NCI-H526 (cell line): Measurements from ENCODE around the gene FLCN.
A peak's percentile ranks its signal among the peaks of the same experiment; 100 is the strongest.
"Not testable (repeated sequence)": the region's sequence is repeated elsewhere in the genome, so short reads cannot be mapped to it uniquely, and the experiment has no call there.

Experiments used
- DNase-seq, 2 experiments: peaks; one replicate each; lab custom pipeline; 2025; lab: John Stamatoyannopoulos, UW

Gene FLCN, protein sequence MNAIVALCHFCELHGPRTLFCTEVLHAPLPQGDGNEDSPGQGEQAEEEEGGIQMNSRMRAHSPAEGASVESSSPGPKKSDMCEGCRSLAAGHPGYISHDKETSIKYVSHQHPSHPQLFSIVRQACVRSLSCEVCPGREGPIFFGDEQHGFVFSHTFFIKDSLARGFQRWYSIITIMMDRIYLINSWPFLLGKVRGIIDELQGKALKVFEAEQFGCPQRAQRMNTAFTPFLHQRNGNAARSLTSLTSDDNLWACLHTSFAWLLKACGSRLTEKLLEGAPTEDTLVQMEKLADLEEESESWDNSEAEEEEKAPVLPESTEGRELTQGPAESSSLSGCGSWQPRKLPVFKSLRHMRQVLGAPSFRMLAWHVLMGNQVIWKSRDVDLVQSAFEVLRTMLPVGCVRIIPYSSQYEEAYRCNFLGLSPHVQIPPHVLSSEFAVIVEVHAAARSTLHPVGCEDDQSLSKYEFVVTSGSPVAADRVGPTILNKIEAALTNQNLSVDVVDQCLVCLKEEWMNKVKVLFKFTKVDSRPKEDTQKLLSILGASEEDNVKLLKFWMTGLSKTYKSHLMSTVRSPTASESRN

DNA sequence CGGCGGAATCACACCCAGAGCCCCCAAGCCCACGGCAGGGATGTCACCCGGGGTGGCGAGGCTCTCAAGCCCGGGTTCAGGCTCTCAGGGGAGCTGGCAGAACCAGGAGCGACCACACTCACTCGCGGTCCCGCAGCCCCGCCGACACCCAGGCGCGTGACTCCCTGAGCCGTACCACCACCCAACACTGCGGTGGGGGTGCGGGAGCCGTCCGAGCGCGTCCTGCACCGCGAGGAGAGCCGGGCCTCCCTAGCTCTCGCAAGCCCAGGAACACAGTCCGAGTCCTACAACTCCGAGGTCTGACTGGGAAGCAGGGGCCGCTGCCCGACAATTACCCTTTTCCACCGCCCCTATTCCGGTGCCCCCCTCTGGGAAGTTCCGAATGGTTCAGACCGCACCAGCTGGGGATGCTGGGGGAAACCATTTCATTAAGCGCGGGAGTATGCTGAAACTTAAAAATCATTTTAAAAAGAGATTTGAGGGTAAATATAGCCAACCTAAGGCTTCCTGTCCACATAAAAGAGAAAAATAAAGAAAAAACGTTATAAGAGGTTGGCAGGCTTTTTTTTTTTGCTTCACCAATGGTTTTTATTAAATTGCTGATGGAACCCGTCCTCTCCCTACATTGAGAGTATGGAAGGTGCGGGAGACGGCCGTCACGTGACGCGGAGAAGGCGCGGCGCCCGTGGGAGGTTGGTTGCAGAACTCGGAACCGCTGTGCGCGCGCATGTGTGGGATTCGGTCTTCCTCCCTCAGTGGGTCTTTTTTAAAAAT lies at the start of gene FLCN:
FLCN (minus strand) TSS at position 143 of the 774 bp plus-strand sequence. CDS start 9,031 bp downstream, outside the sequence.
- peak; percentile 48 to 82 for DNase-seq

DNA sequence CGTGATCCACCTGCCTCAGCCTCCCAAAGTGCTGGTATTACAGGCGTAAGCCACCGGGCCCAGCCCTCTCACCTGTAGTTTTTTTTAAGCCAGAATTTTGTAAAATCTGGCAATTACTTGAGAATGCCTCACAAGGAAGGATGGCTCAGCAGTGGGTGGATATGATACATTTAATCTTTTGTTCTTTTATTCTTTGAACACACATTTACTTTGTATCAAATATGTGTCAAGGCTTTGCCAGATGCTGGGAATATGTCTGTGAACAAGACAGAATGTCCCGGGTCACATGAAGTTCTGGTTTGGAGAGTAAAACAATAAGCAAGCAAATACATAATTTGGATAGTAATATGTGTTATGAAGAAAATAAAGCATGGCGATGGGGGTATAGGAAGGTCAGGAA lies 49.0 kb upstream of the FLCN start:
- no peak for DNase-seq

DNA sequence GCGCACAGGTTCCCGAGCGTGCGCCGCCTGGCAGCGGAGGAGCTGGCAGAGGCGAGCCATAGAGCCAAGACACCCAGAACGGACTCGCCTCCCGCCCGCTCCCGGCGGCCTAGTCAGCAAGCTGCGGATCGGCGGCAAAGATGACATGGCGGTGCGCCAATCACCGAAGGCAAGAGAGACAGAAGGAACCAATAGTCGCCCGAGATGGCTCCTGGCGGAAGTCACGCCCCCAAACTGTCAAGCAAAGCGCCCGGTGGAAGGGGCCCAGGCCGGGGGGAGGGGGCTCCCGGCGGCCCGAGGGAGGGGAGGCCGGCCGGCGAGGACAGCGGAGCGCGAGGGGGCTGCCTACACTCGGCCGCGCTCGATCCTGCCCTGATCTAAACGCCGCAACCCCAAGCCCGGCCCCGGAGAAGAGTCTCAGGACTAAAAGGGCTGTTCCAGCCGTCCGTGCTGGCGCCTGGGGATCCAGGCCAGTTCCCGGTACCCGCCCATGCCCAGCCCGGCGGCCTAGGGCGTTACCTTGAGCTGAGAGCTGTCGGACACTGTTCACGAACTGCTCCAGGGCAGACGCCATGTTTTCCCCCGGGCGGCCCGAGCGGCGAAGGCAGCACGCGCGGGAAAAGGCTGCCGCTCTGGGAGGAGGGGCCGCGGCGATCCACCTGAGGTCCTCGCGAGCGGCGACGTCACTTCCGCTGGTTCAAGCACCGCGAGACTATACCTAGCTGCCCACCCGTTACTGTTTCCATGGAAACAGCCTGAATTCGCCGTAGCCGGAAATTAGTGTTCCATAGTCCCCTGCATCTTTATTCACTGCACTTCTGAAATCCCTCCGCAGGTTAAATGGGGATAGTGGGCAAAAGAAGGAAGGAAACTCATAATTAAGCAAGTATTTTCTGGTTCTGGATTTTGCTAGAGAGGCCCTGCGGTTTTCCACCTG lies 43.9 kb upstream of the FLCN start, which contains the start of gene COPS3:
COPS3 (minus strand) TSS at position 634 of the 937 bp plus-strand sequence; CDS start at position 574, 60 bp downstream.
- DNase-seq = peak; percentile 88 to 95

GRCh38 chr17:17279316-17279715 lies 42.3 kb upstream of the FLCN start:
- no peak for DNase-seq

DNA sequence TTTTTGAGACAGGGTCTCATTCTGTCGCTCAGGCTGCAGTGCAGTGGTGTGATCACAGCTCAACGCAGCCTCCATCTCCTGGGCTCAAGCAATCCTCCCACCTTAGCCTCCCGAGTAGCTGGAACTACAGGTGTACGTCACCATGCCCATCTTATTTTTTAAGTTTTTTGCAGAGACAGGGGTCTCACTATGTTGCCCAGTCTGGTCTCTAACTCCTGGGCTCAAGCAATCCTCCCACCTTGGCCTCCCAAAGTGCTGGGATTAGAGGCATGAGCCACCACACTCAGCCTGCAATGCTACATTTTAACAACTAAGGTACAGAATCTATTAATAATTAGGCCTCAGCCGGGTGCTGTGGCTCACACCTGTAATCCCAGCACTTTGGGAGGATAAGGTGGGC lies 40.5 kb upstream of the FLCN start:
- DNase-seq = not testable (repeated sequence)

- no peak for DNase-seq
Measured at GRCh38 chr17:17275971-17276370, 39.0 kb upstream of the FLCN start.

GRCh38 chr17:17269926-17270773 lies 33.2 kb upstream of the FLCN start:
- DNase-seq = peak in 1 of 2 experiments; percentile 8

- DNase-seq = peak; percentile 3 to 33
Measured at GRCh38 chr17:17264430-17264829, 27.5 kb upstream of the FLCN start.

- no peak for DNase-seq
Measured at GRCh38 chr17:17258998-17259397, 22.0 kb upstream of the FLCN start.

- no peak for DNase-seq
Measured at GRCh38 chr17:17258011-17258410, 21.0 kb upstream of the FLCN start.

DNA sequence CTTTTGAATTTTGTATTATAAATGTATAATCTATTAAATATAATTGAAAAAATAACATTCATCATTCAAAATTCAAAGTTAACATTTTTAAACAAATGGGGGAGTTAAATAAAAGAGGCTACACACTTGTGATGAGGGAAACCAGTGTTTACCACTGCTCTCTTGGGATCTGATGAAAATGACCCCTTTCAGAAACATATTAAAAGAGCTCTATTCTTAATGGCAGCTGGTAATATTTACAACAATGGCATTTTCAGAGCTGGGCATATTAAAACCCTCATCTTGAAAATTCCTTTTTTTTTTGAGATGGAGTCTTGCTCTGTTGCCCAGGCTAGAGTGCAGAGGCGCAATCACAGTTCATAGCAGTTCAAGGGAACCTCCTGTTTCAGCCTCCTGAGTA lies 19.3 kb upstream of the FLCN start:
- DNase-seq = no peak

GRCh38 chr17:17255689-17256088 lies 18.7 kb upstream of the FLCN start:
- not testable (repeated sequence) for DNase-seq

GRCh38 chr17:17254036-17254435 lies 17.1 kb upstream of the FLCN start:
- no peak for DNase-seq

DNA sequence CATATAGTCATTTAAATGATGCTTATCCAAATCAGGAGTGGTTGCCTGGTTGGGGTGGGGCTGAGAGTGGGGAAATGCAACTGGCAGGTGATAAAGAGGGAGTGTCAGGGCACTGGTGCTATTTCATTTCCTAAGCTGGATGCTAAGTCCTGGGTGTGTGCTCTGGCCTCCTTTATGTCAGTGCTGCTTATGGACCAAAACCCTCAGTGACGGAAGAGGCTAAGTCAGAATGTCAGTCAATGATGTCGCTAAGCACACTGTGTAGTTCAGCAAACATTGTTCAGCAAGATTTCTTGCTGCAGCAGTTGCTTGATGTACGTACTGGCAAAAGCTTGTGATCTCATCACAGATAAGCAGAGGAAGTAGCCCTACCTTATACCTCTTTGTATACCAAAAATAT lies 16.4 kb upstream of the FLCN start:
- DNase-seq = no peak

DNA sequence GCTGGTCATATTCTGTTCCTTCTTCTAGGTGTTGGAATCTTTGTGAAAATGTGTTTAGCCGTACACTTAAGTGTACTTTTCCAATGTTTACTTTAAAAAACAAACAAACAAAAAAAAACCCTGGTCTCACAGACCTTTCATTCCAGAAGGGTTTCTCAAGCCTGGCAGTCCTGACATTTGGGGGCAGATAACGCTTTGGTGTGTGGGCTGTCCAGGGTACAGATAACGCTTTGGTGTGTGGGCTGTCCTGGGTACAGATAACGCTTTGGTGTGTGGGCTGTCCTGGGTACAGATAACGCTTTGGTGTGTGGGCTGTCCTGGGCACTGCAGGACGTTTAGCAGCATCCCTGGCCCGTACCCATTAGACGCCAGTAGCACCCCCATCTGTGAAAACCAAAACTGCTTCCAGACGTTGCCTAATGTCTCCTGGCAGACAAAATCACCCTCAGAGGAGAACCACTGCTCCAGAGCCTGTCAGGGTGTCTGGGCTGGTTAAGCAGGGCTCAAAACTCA lies 15.2 kb upstream of the FLCN start:
- DNase-seq = no peak

DNA sequence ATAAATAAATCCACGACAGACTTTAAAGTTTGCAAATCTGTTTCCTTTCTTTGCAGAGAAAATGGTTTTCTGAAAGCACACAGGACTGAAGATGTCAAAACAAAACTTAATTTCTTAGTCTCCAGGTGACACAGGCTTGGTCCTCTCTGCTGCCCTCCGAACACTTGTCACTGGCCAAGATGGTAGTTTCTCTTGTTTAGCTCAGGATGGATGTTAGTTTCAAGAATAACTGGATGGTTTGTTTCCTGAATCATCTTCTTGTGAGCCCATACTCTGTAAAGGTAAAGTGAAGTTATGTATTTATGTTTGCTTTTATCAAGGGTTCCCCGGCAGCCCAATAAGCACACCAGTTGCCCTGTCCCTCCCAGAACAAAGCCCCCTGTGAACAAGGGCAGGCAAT lies 9.9 kb upstream of the FLCN start:
- no peak for DNase-seq

DNA sequence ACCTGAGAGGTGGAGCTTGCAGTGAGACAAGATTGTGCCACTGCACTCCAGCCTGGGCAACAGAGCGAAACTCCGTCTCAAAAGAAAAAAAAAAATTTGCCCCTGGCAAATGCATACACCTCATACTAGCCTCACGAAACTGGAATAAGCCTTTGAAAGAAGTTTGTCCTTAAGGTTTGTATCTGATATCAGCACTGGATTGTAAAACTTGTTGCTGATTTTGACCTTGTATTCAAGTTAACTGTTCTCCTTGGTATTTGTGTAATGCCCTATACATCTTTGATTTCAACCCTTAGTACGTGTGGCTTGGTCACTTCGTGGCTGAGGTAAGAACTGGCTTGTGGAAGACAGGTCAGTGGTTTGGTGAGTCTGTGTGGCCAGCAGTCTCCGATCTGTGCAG lies 6.2 kb upstream of the FLCN start:
- no peak for DNase-seq

DNA sequence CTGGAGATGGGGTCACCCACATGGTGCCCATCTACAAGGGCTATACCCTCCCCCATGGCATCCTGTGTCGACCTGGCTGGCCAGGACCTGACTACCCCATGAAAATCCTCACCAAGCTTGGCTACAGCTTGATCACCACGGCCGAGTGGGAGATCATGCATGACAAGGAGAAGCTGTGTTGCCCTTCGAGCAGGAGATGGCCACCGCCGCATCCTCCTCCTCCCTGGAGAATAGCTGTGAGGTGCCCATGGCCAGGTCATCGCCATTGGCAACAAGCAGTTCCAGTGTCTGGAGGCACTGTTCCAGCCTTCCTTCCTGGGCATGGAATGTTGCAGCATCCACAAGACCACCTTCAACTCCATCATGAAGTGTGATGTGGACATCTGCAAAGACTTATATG lies 5.3 kb upstream of the FLCN start:
- no peak for DNase-seq

GRCh38 chr17:17241656-17242055 lies 4.7 kb upstream of the FLCN start:
- no peak for DNase-seq

DNA sequence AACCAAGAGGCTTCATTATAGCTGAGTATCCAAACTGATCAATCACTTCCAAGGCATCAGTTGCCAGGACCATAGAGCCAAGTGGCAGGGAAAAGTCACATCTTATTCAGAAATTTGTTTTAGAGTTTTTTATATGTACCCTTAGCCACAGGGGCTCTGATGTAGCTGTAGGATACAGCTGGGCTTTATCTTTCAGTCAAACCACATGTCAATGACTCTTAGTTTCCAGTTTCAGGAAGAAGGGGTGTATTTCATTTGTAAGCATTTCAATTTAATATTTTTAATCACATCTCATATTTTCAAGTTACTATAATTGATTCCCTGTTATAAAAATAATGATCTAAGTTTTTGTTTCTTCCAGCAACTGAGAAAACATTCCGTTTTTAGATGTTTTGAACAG lies 2.9 kb upstream of the FLCN start:
- DNase-seq = no peak
